Activated CD4-positive, alpha-beta T cell treated with anti-CD3 and anti-CD28 coated beads for 36 hours (primary cell): ENCODE data around the gene SYT15. TPM values are rescaled to one million over a fixed set of nuclear protein-coding genes. Genes with fewer than 3 reads are reported as not detected.
A peak's percentile ranks its signal among the peaks of the same experiment; 100 is the strongest.
"Not testable (repeated sequence)": the region's sequence is repeated elsewhere in the genome, so short reads cannot be mapped to it uniquely, and the experiment has no call there.

Experiments
- ATAC-seq: fragments of 200-7000 bp; cut with Tn5 transposase; one replicate; pipeline ENCODE4 v1.10.0; 2021; ENCODE audit warnings: mild to moderate bottlenecking, moderate library complexity
- CTCF ChIA-PET: fragments of 350-600 bp; sonication (Branson Sonifier 250); formaldehyde crosslinking; loops from one replicate; lab custom pipeline; 2021; ENCODE audit warnings: antibody characterized with exemption; lab: Charles Lee
- POLR2A ChIA-PET: fragments of 350-600 bp; sonication (Branson Sonifier 250); formaldehyde crosslinking; loops from one replicate; lab custom pipeline; 2021; ENCODE audit warnings: antibody characterized with exemption, inconsistent platforms; lab: Charles Lee
- DNase-seq: peaks from one replicate; pipeline ENCODE4 v3.0.0-alpha.2; 2020
- H3K27ac Mint-ChIP-seq: one replicate; pipeline ENCODE4 v1.8.0; 2021; ENCODE audit warnings: mixed read lengths
- H3K27me3 Mint-ChIP-seq: one replicate; pipeline ENCODE4 v1.8.0; 2021; ENCODE audit warnings: mixed read lengths
- H3K36me3 Mint-ChIP-seq: one replicate; pipeline ENCODE4 v1.8.0; 2021; ENCODE audit warnings: low read depth, mixed read lengths
- H3K4me1 Mint-ChIP-seq: one replicate; pipeline ENCODE4 v1.8.0; 2021; ENCODE audit warnings: mixed read lengths
- H3K4me3 Mint-ChIP-seq: one replicate; pipeline ENCODE4 v1.8.0; 2021; ENCODE audit warnings: mild to moderate bottlenecking, moderate library complexity, mixed read lengths
- H3K9me3 Mint-ChIP-seq: one replicate; pipeline ENCODE4 v1.8.0; 2021; ENCODE audit warnings: low read depth, mixed read lengths
- intact Hi-C, 2 experiments: fragments of 100-400 bp; cut with DNase I in 1 of 2; cut with micrococcal nuclease in 1 of 2; formaldehyde crosslinking; loops; one replicate each; pipeline versions ENCODE4 v1.14.2 to v1.15.1; 2022 to 2024; cut with DNase I, micrococcal nuclease
- total RNA-seq, 2 experiments: library from RNA; stranded (reverse); gene quantifications; one replicate each; pipeline ENCODE4 v1.2.3, GENCODE V29; 2021

Gene SYT15
- total RNA-seq, 2 experiments from 2014 or later, result 0.91 to 0.93 TPM

DNA sequence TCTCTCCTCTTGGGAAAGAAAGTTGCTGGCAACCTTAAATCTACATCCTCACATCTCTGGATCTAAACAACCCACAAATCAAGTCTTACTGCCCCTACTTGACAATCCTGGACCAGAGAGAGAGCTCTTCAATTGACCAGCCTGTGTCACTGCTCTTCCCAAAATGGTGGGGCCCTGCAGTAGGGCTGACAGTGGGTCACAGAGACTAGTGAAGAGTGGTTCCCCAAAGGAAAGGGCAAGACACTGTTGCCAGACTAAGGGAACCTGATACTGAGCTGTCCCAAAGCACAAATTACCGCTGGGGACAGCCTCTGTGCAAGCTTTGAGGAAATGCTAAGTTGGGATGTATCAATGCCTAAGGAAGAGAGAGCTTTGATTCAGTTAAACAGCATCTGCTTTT lies 18.0 kb upstream of the SYT15 start:
- no peak overlapping the region for H3K4me3 Mint-ChIP-seq
- peaks cover 4% of the 10 kb centered on the region for H3K4me1 Mint-ChIP-seq
- H3K9me3 Mint-ChIP-seq, result no peaks in the 10 kb centered on the region
- CTCF ChIA-PET, result no interaction called here
- peaks cover 3% of the 10 kb centered on the region for H3K27me3 Mint-ChIP-seq
- no peaks in the 10 kb centered on the region for H3K36me3 Mint-ChIP-seq
- intact Hi-C loops, result no loop called here
- ATAC-seq (no peak), DNase-seq (no peak)
- POLR2A ChIA-PET, result no interaction called here
- no peak overlapping the region for H3K27ac Mint-ChIP-seq

DNA sequence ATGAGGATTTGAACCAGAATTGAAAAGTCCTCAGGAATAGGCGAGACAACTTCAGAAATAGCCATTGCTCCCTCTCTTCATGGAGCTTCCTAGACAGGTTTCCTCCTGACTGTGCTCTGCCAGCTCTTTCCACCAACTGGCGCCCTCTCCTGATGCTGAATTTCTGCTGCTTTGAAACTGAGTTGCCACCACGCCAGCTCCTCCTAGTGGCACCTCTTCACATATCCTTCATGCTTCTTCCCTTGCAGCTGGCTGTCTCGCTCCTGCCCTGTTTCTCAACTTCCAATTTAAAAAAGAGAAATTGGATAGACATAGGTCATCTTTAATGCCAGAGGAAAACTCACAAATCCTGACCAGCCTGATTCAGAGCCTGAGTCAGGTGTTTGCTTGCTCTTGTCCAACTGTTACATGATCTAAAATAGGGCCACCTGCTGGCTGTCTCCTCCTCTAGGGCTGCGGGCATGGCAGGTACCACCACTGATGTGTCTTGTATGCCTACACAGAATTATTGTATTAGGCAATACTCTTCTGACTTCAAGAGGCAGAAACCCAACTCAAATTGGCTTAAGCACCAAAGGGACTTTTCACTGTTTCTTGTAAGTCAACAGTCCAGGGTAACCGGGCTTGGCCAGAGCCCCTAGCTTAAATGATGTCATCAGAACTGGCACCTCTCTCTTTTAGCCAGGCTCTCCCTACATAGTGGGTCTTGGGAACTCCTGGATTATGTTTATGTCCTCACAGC lies 13.2 kb upstream of the SYT15 start:
- H3K4me3 Mint-ChIP-seq, H3K9me3 Mint-ChIP-seq, POLR2A ChIA-PET, H3K27ac Mint-ChIP-seq, H3K36me3 Mint-ChIP-seq, intact Hi-C loops, H3K4me1 Mint-ChIP-seq, H3K27me3 Mint-ChIP-seq: not testable (repeated sequence)
- ATAC-seq (peak; percentile 83), DNase-seq (peak; percentile 70)
- CTCF ChIA-PET, result interaction anchor here (0.7 to 1.1 kb wide), 2 partner anchors 336 to 338 kb away, joined by 3 read pairs; no protein-coding TSS in a partner anchor

DNA sequence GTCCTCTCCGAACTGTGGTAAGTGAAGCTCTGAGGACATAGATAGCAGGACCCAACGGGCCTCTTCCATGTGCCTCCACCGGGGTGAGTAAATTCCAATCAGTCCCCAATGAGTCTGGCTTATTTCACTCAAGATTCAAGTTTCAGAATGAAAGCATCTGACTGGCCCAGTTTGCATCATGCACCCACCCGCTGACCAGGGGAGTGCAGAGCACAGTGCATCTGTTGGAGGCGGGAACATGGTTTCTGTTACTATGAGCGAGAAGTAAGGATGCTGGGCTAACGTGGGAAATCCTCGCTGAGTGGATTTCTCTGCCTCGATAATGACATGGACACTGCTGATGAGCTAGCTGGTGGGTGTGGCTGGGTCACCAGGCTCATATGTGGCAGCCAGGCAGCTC lies 11.8 kb upstream of the SYT15 start:
- H3K9me3 Mint-ChIP-seq, ATAC-seq, H3K27me3 Mint-ChIP-seq, POLR2A ChIA-PET, H3K4me3 Mint-ChIP-seq, H3K4me1 Mint-ChIP-seq, intact Hi-C loops, CTCF ChIA-PET, H3K36me3 Mint-ChIP-seq, H3K27ac Mint-ChIP-seq, DNase-seq: not testable (repeated sequence)

DNA sequence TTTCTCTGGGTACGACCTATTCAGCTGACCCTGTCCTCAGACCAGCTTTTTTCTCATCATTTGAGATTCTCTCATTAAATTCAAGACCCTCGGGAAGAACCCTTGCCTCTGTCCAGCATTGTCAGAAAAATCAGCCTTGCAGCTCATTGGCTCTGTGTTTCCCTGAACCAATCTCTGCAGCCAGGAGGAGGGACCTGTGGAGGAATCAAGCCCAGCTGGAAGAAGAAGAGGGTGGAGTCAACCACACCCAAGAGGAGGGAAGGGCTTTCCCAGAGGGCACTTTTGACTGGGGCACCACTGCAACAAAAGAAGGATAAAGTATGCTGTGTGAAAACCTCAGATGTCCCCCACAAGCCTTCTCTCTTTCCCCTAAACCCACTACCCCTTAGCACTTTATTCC lies 8.3 kb upstream of the SYT15 start:
- ATAC-seq, CTCF ChIA-PET, POLR2A ChIA-PET: not testable (repeated sequence)

DNA sequence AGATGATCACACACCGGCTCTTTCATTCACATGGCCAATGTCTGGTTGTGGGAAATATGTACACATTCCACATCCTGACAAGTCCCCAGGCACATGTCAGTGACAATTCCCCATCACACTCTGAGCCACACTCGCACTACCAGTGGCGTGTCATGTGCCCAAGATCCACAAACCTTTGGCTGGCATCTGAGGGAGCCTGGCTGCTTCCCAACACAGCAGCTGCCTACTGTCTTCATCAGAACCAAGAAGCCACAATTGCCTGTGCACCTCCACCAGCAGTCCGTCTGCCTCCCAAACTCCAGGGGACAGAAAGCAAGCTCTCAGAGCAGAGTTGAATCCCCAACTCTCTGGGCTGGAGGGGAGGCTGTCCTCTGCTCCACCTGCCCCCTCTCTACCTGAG lies 6.2 kb upstream of the SYT15 start:
- CTCF ChIA-PET, ATAC-seq, H3K9me3 Mint-ChIP-seq, DNase-seq, H3K27ac Mint-ChIP-seq, H3K4me1 Mint-ChIP-seq, intact Hi-C loops, POLR2A ChIA-PET, H3K36me3 Mint-ChIP-seq, H3K4me3 Mint-ChIP-seq, H3K27me3 Mint-ChIP-seq: not testable (repeated sequence)

More for the DNA sequence above, 8.3 kb upstream of the SYT15 start:
- H3K36me3 Mint-ChIP-seq, H3K27ac Mint-ChIP-seq, H3K4me3 Mint-ChIP-seq, DNase-seq, intact Hi-C loops, H3K4me1 Mint-ChIP-seq, H3K27me3 Mint-ChIP-seq, H3K9me3 Mint-ChIP-seq: not testable (repeated sequence)

DNA sequence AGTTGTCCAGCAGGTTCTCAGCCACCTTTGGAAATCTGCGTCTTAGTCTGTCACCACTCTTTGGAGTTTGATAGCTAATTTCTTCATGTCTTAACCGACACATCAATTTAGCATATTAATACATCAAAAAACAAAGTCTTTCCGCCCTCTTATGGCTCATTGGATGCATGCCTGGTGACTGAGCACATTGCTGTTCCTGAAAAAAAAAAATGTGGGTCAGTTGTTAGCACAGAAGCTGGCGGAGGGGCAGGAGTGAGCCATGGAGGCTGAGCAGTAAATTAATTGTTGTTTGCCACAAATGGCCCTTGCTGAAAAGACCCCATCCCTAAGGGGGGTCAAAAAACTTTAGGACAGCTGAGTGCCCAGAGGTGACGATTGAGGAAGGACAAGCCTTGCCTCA lies 5.6 kb upstream of the SYT15 start:
- intact Hi-C loops, H3K4me1 Mint-ChIP-seq, H3K27me3 Mint-ChIP-seq, H3K9me3 Mint-ChIP-seq, DNase-seq, ATAC-seq, POLR2A ChIA-PET, H3K27ac Mint-ChIP-seq, H3K4me3 Mint-ChIP-seq, H3K36me3 Mint-ChIP-seq, CTCF ChIA-PET: not testable (repeated sequence)

DNA sequence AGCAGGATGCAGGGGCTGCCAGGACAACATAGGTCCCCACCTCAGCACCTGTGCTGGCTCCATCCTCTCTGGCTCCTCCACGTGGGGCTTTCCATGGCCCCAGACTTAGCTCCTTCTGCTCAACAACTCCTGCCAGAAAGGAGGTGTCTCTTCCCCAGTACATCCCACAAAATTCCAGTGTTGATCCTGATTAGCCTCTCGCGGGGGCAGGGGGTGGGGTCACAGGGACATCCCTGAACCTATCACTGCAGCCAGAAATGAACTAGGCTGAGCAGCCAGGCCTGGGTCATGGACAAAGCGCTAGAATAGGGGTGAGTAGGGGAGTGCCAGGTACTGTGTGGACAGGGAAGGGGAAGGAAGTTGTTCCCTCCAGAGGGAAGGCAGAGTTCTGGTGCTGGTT lies 5.0 kb upstream of the SYT15 start:
- ATAC-seq, H3K4me3 Mint-ChIP-seq, POLR2A ChIA-PET, intact Hi-C loops, H3K27ac Mint-ChIP-seq, H3K4me1 Mint-ChIP-seq, H3K36me3 Mint-ChIP-seq, H3K9me3 Mint-ChIP-seq, H3K27me3 Mint-ChIP-seq, CTCF ChIA-PET, DNase-seq: not testable (repeated sequence)

DNA sequence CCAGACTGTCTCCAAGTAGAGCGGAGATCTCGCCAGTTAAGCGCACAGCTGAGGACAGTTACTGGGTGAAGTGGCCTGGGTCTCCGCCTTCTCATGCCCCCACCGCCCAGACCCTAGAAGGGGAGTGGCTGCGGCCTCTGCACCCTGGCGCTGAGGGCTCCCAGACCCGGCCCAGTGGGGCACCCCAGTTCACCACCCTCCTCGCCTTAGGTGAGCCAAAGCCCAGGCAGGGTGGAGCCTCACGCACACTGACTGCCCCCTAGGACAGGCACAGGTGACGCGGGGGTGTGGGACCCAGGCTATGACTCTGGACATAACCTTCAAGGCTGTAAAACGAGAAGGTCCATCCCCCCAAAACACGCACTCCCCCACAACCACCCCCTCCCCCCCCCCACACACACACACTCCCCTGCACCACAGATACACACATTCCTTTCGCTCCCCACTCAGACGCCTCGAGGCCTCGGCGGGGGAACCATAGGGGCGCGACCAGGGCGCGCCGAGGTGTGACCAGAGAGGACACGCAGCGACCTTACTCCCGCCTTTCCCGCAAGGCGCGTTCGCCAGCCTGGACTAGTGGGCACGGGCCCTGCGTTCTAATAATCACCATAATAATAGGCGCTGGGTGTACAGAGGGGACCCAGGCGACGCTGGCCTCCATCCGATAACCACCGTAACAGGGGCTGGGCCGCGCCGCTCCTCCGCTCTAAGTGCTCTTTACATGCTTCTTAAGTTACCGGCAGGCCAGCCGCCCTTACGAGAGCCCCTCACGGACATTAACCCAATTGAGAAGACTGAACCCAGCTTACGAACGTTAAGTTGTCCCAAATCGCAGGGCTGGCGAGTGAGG lies 1.1 kb upstream of the SYT15 start:
- CTCF ChIA-PET, H3K27me3 Mint-ChIP-seq, H3K36me3 Mint-ChIP-seq, ATAC-seq, H3K9me3 Mint-ChIP-seq, intact Hi-C loops, H3K4me1 Mint-ChIP-seq, H3K27ac Mint-ChIP-seq, POLR2A ChIA-PET, H3K4me3 Mint-ChIP-seq, DNase-seq: not testable (repeated sequence)

DNA sequence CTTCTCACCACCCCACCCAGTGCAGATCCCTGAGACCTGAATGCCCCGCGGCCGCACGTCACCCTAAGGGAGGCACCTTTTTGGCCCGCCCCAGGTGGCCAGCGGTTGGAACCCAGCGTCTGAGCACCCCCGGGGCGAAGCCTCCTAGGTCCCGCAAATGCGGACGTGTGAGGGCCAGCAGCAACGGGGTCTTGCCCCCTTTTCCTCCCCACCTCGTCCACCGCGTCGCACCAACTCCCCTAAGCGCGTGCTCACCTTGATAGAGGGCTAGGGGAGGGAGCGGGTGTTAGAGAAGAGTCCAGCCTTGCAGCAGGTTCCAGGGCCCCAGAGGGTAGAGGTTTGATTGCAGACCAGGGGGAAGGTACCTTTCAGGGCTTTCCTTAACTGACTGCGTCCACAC lies 450 bp downstream of the SYT15 start:
- CTCF ChIA-PET, POLR2A ChIA-PET, H3K9me3 Mint-ChIP-seq, DNase-seq, H3K4me3 Mint-ChIP-seq, H3K27me3 Mint-ChIP-seq, intact Hi-C loops, H3K27ac Mint-ChIP-seq, H3K4me1 Mint-ChIP-seq, H3K36me3 Mint-ChIP-seq, ATAC-seq: not testable (repeated sequence)

DNA sequence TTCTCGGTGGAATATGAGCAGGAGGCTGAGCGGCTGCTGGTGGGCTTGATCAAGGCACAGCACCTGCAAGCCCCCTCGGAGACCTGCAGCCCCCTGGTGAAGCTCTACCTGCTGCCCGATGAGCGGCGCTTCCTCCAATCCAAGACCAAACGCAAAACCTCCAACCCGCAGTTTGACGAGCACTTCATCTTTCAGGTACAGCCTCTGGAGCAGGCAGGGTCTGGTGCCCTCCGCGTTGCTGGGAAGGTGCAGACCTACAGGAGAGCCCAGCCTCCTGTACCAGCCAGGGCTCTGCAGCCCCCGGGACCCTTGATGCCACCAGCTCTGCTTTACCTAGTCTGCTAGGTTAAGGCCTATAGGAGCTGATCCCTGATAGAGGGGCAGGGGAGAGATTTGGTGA lies 3.1 kb downstream of the SYT15 start:
- POLR2A ChIA-PET, DNase-seq, H3K4me3 Mint-ChIP-seq, H3K9me3 Mint-ChIP-seq, CTCF ChIA-PET, intact Hi-C loops, H3K36me3 Mint-ChIP-seq, H3K27ac Mint-ChIP-seq, H3K27me3 Mint-ChIP-seq, H3K4me1 Mint-ChIP-seq, ATAC-seq: not testable (repeated sequence)

DNA sequence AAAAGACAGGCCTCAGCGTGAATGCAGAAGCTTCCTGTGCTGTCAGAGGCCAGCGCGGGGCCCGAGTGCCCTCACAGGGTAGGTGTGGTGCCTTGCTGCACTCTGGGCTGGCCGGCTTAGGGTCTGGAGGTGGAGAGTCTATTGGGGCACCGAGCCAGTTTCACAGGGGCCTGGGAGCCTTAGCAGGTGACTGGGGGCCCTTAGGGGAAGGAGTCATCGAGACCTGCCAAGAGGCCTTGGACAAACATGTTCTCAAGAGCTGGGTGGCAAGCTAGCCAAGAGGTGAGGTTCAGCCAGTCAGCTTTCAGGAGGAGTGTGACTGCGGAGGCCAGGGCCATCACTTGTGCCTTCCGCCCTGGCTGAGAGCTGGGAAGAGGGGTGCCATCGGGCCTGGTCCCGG lies 3.6 kb downstream of the SYT15 start:
- H3K27ac Mint-ChIP-seq, intact Hi-C loops, POLR2A ChIA-PET, CTCF ChIA-PET, H3K4me3 Mint-ChIP-seq, DNase-seq, H3K36me3 Mint-ChIP-seq, ATAC-seq, H3K27me3 Mint-ChIP-seq, H3K4me1 Mint-ChIP-seq, H3K9me3 Mint-ChIP-seq: not testable (repeated sequence)

DNA sequence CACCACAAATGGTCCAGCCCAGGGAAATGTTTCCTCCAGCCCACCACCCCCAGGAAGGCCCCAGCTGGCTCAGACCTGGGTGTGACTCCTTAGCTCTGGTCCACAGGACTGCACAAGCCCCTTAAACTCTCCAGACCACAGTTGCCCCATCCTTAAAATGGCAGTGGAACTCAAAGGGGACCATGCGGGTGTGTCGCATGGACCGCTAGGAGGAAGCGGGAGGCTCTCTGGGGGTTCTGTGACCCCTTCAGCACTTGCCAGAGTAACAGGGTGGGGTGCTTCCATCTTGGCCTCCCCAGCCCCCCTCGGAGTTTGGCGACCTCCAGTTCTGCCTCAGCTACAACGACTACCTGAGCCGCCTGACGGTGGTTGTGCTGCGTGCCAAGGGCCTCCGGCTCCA lies 5.3 kb downstream of the SYT15 start:
- H3K4me3 Mint-ChIP-seq, H3K27ac Mint-ChIP-seq, H3K9me3 Mint-ChIP-seq, CTCF ChIA-PET, H3K27me3 Mint-ChIP-seq, intact Hi-C loops, POLR2A ChIA-PET, H3K36me3 Mint-ChIP-seq, ATAC-seq, H3K4me1 Mint-ChIP-seq, DNase-seq: not testable (repeated sequence)
